ENCODE results near the gene GPR39. TPM values are rescaled to one million over a fixed set of nuclear protein-coding genes. Genes with fewer than 3 reads are reported as not detected.

GPR39 gene
- total RNA-seq, 1 experiment from 2014 or later: 0.50 TPM

DNA sequence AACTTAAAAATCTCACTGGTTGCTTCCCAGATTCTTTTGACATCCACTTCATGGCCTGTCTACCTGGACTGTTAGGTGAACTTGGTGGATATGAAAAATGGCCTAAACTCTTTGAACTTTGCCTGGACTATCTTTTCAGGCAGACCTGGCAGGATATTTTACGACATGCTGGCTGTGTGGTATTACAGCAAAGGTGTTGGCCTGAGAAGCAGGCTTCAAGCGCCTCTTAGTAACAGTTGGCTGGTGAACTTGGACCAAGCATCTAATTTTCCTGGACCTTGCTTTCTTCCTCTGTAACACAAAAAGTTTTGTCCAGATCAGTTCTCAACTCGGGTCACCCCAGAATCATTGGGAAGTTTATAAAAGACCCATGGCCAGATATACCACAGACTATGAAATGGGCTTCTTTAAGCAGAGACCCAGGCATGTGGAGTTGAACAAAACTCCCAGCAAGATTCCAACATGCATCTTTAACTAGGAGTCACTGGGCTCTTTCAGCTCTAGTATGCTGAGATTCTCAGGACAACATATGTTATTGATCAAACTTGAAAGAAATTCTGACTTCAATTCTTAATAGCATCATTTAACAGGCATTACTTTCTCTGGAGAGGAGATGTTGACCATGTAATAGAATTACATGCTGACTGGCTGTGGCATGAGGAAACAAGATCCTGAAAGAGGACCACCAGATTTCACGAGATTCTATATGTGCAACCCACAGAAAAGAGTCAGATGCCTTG lies 249.0 kb downstream of the GPR39 start:
- Histone ChIP-seq H3K23ac (ENCODE audit: insufficient read length, low read depth, low read length) (no peak overlapping the region), H3T11ph (ENCODE audit: low read length) (no peak overlapping the region), H3K9me3 (ENCODE audit: control insufficient read depth, low read depth, low read length) (no peaks in the 10 kb centered on the region), H2BK120ac (ENCODE audit: low read depth, low read length, poor library complexity, severe bottlenecking) (no peak overlapping the region), H2AK5ac (ENCODE audit: insufficient read length, low read length) (no peak overlapping the region), H3K9ac (ENCODE audit: extremely low read depth, insufficient read length, low read length) (no peak overlapping the region), H2BK20ac (ENCODE audit: low read depth, low read length, poor library complexity, severe bottlenecking) (no peak overlapping the region), H3K79me1 (ENCODE audit: insufficient read depth, low read depth, low read length, poor library complexity, severe bottlenecking) (no peaks in the 10 kb centered on the region), H4K20me1 (ENCODE audit: control insufficient read depth, insufficient read depth, insufficient read length) (no peaks in the 10 kb centered on the region), H2BK12ac (ENCODE audit: insufficient read length, low read depth, low read length) (no peak overlapping the region), H4K91ac (ENCODE audit: insufficient read length, low read depth, low read length) (no peak overlapping the region), H2AFZ (ENCODE audit: low read length) (no peak overlapping the region), H3K4ac (ENCODE audit: low read depth, low read length) (no peak overlapping the region), H3K23me2 (ENCODE audit: insufficient read length, low read depth, low read length, poor library complexity, severe bottlenecking) (peaks cover 23% of the 10 kb centered on the region), H4K5ac (ENCODE audit: insufficient read length, low read depth, low read length) (no peak overlapping the region), H3K27ac (ENCODE audit: insufficient read length, low read depth, low read length) (no peak overlapping the region), H3K4me1 (ENCODE audit: insufficient read depth, low read length) (no peaks in the 10 kb centered on the region), H3K14ac (ENCODE audit: insufficient read depth, low read length) (no peak overlapping the region), H3K79me2 (ENCODE audit: insufficient read depth, low read length) (no peaks in the 10 kb centered on the region), H2BK5ac (ENCODE audit: insufficient read length, low read length) (no peak overlapping the region), H4K8ac (replicated peaks; ENCODE audit: insufficient read length, low read depth, low read length) (no peak overlapping the region), H3K56ac (ENCODE audit: insufficient read length, low read depth, low read length) (no peak overlapping the region), H3K18ac (ENCODE audit: insufficient read length, low read depth, low read length) (no peak overlapping the region), H2BK15ac (ENCODE audit: low read depth, low read length) (no peak overlapping the region), H3K4me2 (ENCODE audit: insufficient read depth, insufficient read length, low read length) (no peak overlapping the region), H3K27me3 (ENCODE audit: insufficient read depth, low read length) (peaks cover 21% of the 10 kb centered on the region; the same call in 1 of the 2 replicates)
- H3K27me3 Mint-ChIP-seq (ENCODE audit: low read depth): peaks cover 49% of the 10 kb centered on the region
- no peak for DNase-seq
- peaks cover 4 to 6% of the 10 kb centered on the region in 2 experiments for H3K4me1 Mint-ChIP-seq
- H3K4me3 Mint-ChIP-seq: no peak overlapping the region
- TF ChIP-seq, protein P1, sequence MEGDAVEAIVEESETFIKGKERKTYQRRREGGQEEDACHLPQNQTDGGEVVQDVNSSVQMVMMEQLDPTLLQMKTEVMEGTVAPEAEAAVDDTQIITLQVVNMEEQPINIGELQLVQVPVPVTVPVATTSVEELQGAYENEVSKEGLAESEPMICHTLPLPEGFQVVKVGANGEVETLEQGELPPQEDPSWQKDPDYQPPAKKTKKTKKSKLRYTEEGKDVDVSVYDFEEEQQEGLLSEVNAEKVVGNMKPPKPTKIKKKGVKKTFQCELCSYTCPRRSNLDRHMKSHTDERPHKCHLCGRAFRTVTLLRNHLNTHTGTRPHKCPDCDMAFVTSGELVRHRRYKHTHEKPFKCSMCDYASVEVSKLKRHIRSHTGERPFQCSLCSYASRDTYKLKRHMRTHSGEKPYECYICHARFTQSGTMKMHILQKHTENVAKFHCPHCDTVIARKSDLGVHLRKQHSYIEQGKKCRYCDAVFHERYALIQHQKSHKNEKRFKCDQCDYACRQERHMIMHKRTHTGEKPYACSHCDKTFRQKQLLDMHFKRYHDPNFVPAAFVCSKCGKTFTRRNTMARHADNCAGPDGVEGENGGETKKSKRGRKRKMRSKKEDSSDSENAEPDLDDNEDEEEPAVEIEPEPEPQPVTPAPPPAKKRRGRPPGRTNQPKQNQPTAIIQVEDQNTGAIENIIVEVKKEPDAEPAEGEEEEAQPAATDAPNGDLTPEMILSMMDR (conservative IDR thresholded peaks at IDR 0.05): no peak
- H3K27ac Mint-ChIP-seq: no peak overlapping the region
- WGBS (ENCODE audit: extremely low coverage, insufficient read length, low lambda C conversion rate): no CpG with 5 or more reads among the region's 4 CpGs
- H3K36me3 Mint-ChIP-seq (ENCODE audit: insufficient read depth in 1 of 3, low read depth in 3 of 3): no peaks in the 10 kb centered on the region
- H3K9me3 Mint-ChIP-seq: no peaks in the 10 kb centered on the region; a peak in 2 of 5 replicates

All from H9 (cell line).